HG03064 (cell line): Measurements from ENCODE around the gene LGI1.

Experiments
- ATAC-seq: cut with Tn5 transposase; IDR thresholded peaks from one replicate; pipeline ENCODE4 v1.9.1; 2021; ENCODE audit warnings: low read depth; ENCODE audit not compliant: unreplicated experiment

LGI1 gene

GRCh38 chr10:93757801-93758507 lies at the start of gene LGI1:
TSS of gene LGI1 (plus strand) at chr10:93757936. CDS start at chr10:93758145, 209 bp downstream.
- ATAC-seq = no peak

- ATAC-seq = no peak
Measured at GRCh38 chr10:93710333-93710909, 47.3 kb upstream of the LGI1 start.

GRCh38 chr10:93711891-93712290 lies 45.8 kb upstream of the LGI1 start:
- no peak for ATAC-seq

- no peak for ATAC-seq
Measured at GRCh38 chr10:93712593-93712992, 45.1 kb upstream of the LGI1 start.

GRCh38 chr10:93715345-93715744 lies 42.4 kb upstream of the LGI1 start:
- peak; percentile 73 for ATAC-seq

GRCh38 chr10:93716766-93717165 lies 41.0 kb upstream of the LGI1 start:
- ATAC-seq = no peak

- peak; percentile 48 for ATAC-seq
Measured at GRCh38 chr10:93718937-93719725, 38.6 kb upstream of the LGI1 start.

- ATAC-seq = no peak
Measured at GRCh38 chr10:93719901-93720300, 37.8 kb upstream of the LGI1 start.

GRCh38 chr10:93722550-93722949 lies 35.2 kb upstream of the LGI1 start:
- no peak for ATAC-seq

- ATAC-seq = no peak
Measured at GRCh38 chr10:93723153-93723552, 34.6 kb upstream of the LGI1 start.

GRCh38 chr10:93726024-93726423 lies 31.7 kb upstream of the LGI1 start:
- ATAC-seq = no peak

GRCh38 chr10:93741367-93741766 lies 16.4 kb upstream of the LGI1 start:
- ATAC-seq = no peak

GRCh38 chr10:93742633-93743349 lies 14.9 kb upstream of the LGI1 start:
- ATAC-seq = no peak

GRCh38 chr10:93745408-93746065 lies 12.2 kb upstream of the LGI1 start:
- ATAC-seq = no peak

GRCh38 chr10:93746844-93747284 lies 10.9 kb upstream of the LGI1 start:
- no peak for ATAC-seq

- no peak for ATAC-seq
Measured at GRCh38 chr10:93749218-93749799, 8.4 kb upstream of the LGI1 start.

GRCh38 chr10:93751124-93751523 lies 6.6 kb upstream of the LGI1 start:
- ATAC-seq = no peak

GRCh38 chr10:93751832-93752231 lies 5.9 kb upstream of the LGI1 start:
- ATAC-seq = no peak

- no peak for ATAC-seq
Measured at GRCh38 chr10:93752761-93753160, 5.0 kb upstream of the LGI1 start.

- no peak for ATAC-seq
Measured at GRCh38 chr10:93753621-93754250, 4.0 kb upstream of the LGI1 start.
